HEK293 (cell line): ENCODE results near the gene NRP2.

ENCODE experiments used
- CTCF ChIA-PET: fragments of 350-600 bp; formaldehyde crosslinking; extraction: SDS; loops from one replicate; lab custom pipeline; 2021; ENCODE audit warnings: antibody characterized with exemption; lab: Yijun Ruan, JAX
- POLR2A ChIA-PET: fragments of 300-600 bp; formaldehyde crosslinking; extraction: SDS; loops from one replicate; lab custom pipeline; 2020; ENCODE audit warnings: antibody characterized with exemption, inconsistent platforms; lab: Yijun Ruan, JAX
- H3K27ac ChIP-seq: fragments of 200-500 bp; sonication (Bioruptor generic); 2 replicates; pipeline ENCODE4 v1.5.1; 2014; ENCODE audit warnings: low read depth, low read length, control low read depth, inconsistent platforms; ENCODE audit errors: extremely low read depth
- H3K36me3 ChIP-seq, 2 experiments: fragments of 200-500 bp in 1 of 2; sonication (Bioruptor generic) in 1 of 2; 1 replicate in 1 of 2; 2 replicates in 1 of 2; pipeline ENCODE4 v1.5.1; 2014 to 2017; ENCODE audit warnings: inconsistent platforms in 2 of 2, low read length in 2 of 2; ENCODE audit not compliant: control insufficient read depth in 2 of 2, insufficient read depth in 1 of 2
- H3K4me1 ChIP-seq: fragments of 200-500 bp; sonication (Bioruptor generic); 2 replicates; pipeline ENCODE4 v1.5.1; 2014; ENCODE audit warnings: mild to moderate bottlenecking, low read length, inconsistent platforms; ENCODE audit not compliant: control insufficient read depth, insufficient read depth
- H3K4me3 ChIP-seq: 2 replicates; pipeline ENCODE4 v1.5.1; 2011; ENCODE audit warnings: low read depth, mild to moderate bottlenecking, control low read depth, low read length, moderate library complexity
- H3K9me3 ChIP-seq: fragments of 200-500 bp; sonication (Bioruptor generic); 2 replicates; pipeline ENCODE4 v1.5.1; 2014; ENCODE audit warnings: low read depth, low read length, inconsistent platforms; ENCODE audit not compliant: control insufficient read depth, insufficient read depth
- AEBP2 ChIP-seq: fragments of 450-650 bp; formaldehyde crosslinking; IDR thresholded peaks from 2 replicates; pipeline ENCODE4 v1.5.1; 2016; ENCODE audit warnings: missing biosample characterization, missing genetic modification characterization, borderline replicate concordance
- EGR2 ChIP-seq: fragments of 450-650 bp; formaldehyde crosslinking; IDR thresholded peaks from 2 replicates; pipeline ENCODE4 v1.5.1; 2016; ENCODE audit warnings: low read depth, missing biosample characterization, missing genetic modification characterization
- PRDM1 ChIP-seq: fragments of 450-650 bp; formaldehyde crosslinking; IDR thresholded peaks from 2 replicates; pipeline ENCODE4; 2016; ENCODE audit warnings: missing biosample characterization, missing genetic modification characterization
- REST ChIP-seq: fragments of 450-650 bp; formaldehyde crosslinking; IDR thresholded peaks from 2 replicates; pipeline ENCODE4 v1.5.1; 2016; ENCODE audit warnings: missing biosample characterization, missing genetic modification characterization
- SCRT2 ChIP-seq: fragments of 450-650 bp; formaldehyde crosslinking; IDR thresholded peaks from 2 replicates; pipeline ENCODE4 v1.5.1; 2016; ENCODE audit warnings: missing biosample characterization, missing genetic modification characterization
- SP7 ChIP-seq: fragments of 450-650 bp; formaldehyde crosslinking; IDR thresholded peaks from 2 replicates; pipeline ENCODE4 v1.5.1; 2016; ENCODE audit warnings: missing biosample characterization, missing genetic modification characterization
- TRIM28 ChIP-seq: IDR thresholded peaks from 2 replicates; pipeline ENCODE4 v1.6.1; 2011; ENCODE audit warnings: low read length, control low read depth, borderline replicate concordance
- ZBTB21 ChIP-seq: fragments of 450-650 bp; formaldehyde crosslinking; IDR thresholded peaks from 2 replicates; pipeline ENCODE4 v1.5.1; 2017; ENCODE audit warnings: missing biosample characterization, missing genetic modification characterization
- ZNF169 ChIP-seq: fragments of 450-650 bp; formaldehyde crosslinking; IDR thresholded peaks from 2 replicates; pipeline ENCODE4 v1.5.1; 2016; ENCODE audit warnings: missing biosample characterization, missing genetic modification characterization
- ZNF292 ChIP-seq: fragments of 450-650 bp; formaldehyde crosslinking; IDR thresholded peaks from 2 replicates; pipeline ENCODE4 v1.5.1; 2016; ENCODE audit warnings: low read depth, missing biosample characterization, missing genetic modification characterization, borderline replicate concordance
- ZNF302 ChIP-seq: fragments of 450-650 bp; formaldehyde crosslinking; IDR thresholded peaks from 2 replicates; pipeline ENCODE4 v1.5.1; 2016; ENCODE audit warnings: missing biosample characterization, missing genetic modification characterization, low read depth
- ZNF335 ChIP-seq: fragments of 450-650 bp; formaldehyde crosslinking; conservative IDR thresholded peaks from 2 replicates; pipeline ENCODE4 v1.5.1; 2016; ENCODE audit warnings: missing biosample characterization, missing genetic modification characterization
- ZNF426 ChIP-seq: fragments of 450-650 bp; formaldehyde crosslinking; IDR thresholded peaks from 2 replicates; pipeline ENCODE4 v1.5.1; 2017; ENCODE audit warnings: missing biosample characterization, missing genetic modification characterization, mild to moderate bottlenecking, inconsistent platforms, moderate library complexity
- ZNF433 ChIP-seq: fragments of 450-650 bp; formaldehyde crosslinking; IDR thresholded peaks from 2 replicates; pipeline ENCODE4 v1.5.1; 2016; ENCODE audit warnings: missing biosample characterization, missing genetic modification characterization, low read depth
- ZNF692 ChIP-seq: fragments of 450-650 bp; formaldehyde crosslinking; IDR thresholded peaks from 2 replicates; pipeline ENCODE4 v1.5.1; 2016; ENCODE audit warnings: missing biosample characterization, missing genetic modification characterization
- ZNF830 ChIP-seq: fragments of 450-650 bp; IDR thresholded peaks from 2 replicates; pipeline ENCODE4 v1.5.0; 2018; ENCODE audit warnings: missing biosample characterization, missing genetic modification characterization, low read depth, mild to moderate bottlenecking, moderate library complexity
- ZSCAN16 ChIP-seq: fragments of 450-650 bp; formaldehyde crosslinking; IDR thresholded peaks from 2 replicates; pipeline ENCODE4 v1.5.1; 2016; ENCODE audit warnings: missing biosample characterization, missing genetic modification characterization
- ZSCAN4 ChIP-seq: fragments of 450-650 bp; formaldehyde crosslinking; IDR thresholded peaks from 2 replicates; pipeline ENCODE4 v1.5.1; 2017; ENCODE audit warnings: missing biosample characterization, missing genetic modification characterization

Gene NRP2

DNA sequence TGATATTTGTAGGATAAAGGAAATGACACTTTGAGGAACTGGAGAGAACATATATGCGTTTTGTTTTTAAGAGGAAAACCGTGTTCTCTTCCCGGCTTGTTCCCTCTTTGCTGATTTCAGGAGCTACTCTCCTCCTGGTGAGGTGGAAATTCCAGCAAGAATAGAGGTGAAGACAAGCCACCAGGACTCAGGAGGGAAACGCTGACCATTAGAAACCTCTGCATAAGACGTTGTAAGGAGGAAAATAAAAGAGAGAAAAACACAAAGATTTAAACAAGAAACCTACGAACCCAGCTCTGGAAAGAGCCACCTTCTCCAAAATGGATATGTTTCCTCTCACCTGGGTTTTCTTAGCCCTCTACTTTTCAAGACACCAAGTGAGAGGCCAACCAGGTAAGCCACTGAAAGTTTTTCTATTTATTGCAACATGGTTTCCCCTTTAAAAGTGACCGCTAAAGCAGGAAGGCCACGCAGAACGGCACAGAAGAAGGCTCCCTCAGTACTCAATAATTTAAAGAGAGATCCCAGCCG lies 735 bp downstream of the NRP2 start:
- ChIA-PET CTCF (interaction anchor here (0.7 to 1.7 kb wide), 6 partner anchors 13 to 1417 kb away, joined by 3 to 10 read pairs (median 4); no protein-coding TSS in a partner anchor), POLR2A (interaction anchor here (0.6 to 1.6 kb wide), 3 partner anchors 11 to 104 kb away, joined by 4 to 8 read pairs (median 5); no protein-coding TSS in a partner anchor)
- Histone ChIP-seq H3K4me1 (peaks cover 22% of the 10 kb centered on the region), H3K9me3 (no peaks in the 10 kb centered on the region), H3K27ac (peak overlapping the region; percentile 92; the same call in 1 of the 2 replicates), H3K4me3 (peak overlapping the region; percentile 65), H3K36me3 (no peaks in the 10 kb centered on the region)
- TF ChIP-seq ZSCAN16 (tag by site-specific recombination), result no peak
- TF ChIP-seq SP7 (tag by site-specific recombination), result no peak
- no peak for TF ChIP-seq ZNF433 (tag by site-specific recombination)
- no peak for TF ChIP-seq ZNF830
- TF ChIP-seq EGR2 (tag by site-specific recombination), result no peak
- TF ChIP-seq PRDM1, result peak; percentile 52; the same call in 1 of the 2 replicates
- TF ChIP-seq ZNF692 (tag by site-specific recombination), result peak; percentile 86
- TF ChIP-seq REST, result no peak
- TF ChIP-seq ZNF426 (tag by site-specific recombination), result no peak
- no peak for TF ChIP-seq ZNF302
- no peak for TF ChIP-seq SCRT2 (tag by site-specific recombination)
- no peak for TF ChIP-seq ZBTB21 (tag by site-specific recombination)
- TF ChIP-seq TRIM28, result no peak
- peak; percentile 62; the same call in 1 of the 2 replicates for TF ChIP-seq ZNF335 (tag by site-specific recombination)
- TF ChIP-seq AEBP2 (tag by site-specific recombination), result no peak
- no peak for TF ChIP-seq ZNF292 (tag by site-specific recombination)

GRCh38 chr2:205683502-205684367 lies 1.4 kb downstream of the NRP2 start:
- no peaks in the 10 kb centered on the region for H3K36me3 ChIP-seq
- TF ChIP-seq ZNF169 (tag by site-specific recombination) (no peak), ZSCAN4 (tag by site-specific recombination) (0 out of 2 replicates have a peak, but pooled peaks have one; percentile 35)
- TF ChIP-seq, all 188 proteins: peak for 1
- ChIA-PET POLR2A (interaction anchor here (0.6 to 1.6 kb wide), 2 partner anchors 10 to 104 kb away, joined by 4 to 8 read pairs; no protein-coding TSS in a partner anchor), CTCF (interaction anchor here (0.8 to 1.7 kb wide), 5 partner anchors 9 to 991 kb away, joined by 3 to 5 read pairs (median 3); no protein-coding TSS in a partner anchor)
- Histone ChIP-seq H3K4me1 (peaks cover 22% of the 10 kb centered on the region), H3K9me3 (no peaks in the 10 kb centered on the region), H3K27ac (no peak overlapping the region), H3K4me3 (peak overlapping the region; percentile 65)
